NB4 (cell line): ENCODE data around the gene ABCC8.

Source experiments
- DNase-seq: peaks from one replicate; pipeline ENCODE4 v3.0.0; 2010; ENCODE audit warnings: low read depth
- H3K4me3 ChIP-seq: one replicate; pipeline ENCODE4 v1.5.1; 2011; ENCODE audit warnings: mild to moderate bottlenecking, low read depth, low read length, moderate library complexity
- CTCF ChIP-seq: IDR thresholded peaks from one replicate; pipeline ENCODE4 v1.5.1; 2012; ENCODE audit warnings: low read depth, low read length
- MYC ChIP-seq: IDR thresholded peaks from 2 replicates; pipeline ENCODE4 v1.6.1; 2011; ENCODE audit warnings: low read depth, low read length
- POLR2A ChIP-seq: IDR thresholded peaks from 2 replicates; pipeline ENCODE4 v1.6.1; 2011; ENCODE audit warnings: mild to moderate bottlenecking; ENCODE audit not compliant: insufficient read length; ENCODE audit errors: extremely low read depth
- TF ChIP-seq, protein P1 (sequence below): IDR thresholded peaks from 2 replicates; pipeline ENCODE4 v1.6.1; 2011; ENCODE audit warnings: low read depth, low read length

The ABCC8 gene

GRCh38 chr11:17510507-17511206 is 34.0 kb upstream of the ABCC8 start:
- TF ChIP-seq CTCF, result no peak
- no peak for TF ChIP-seq MYC
- TF ChIP-seq, protein P1, sequence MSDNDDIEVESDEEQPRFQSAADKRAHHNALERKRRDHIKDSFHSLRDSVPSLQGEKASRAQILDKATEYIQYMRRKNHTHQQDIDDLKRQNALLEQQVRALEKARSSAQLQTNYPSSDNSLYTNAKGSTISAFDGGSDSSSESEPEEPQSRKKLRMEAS, result no peak
- no peak for TF ChIP-seq POLR2A
- no peak for DNase-seq

GRCh38 chr11:17508791-17509190 is 32.1 kb upstream of the ABCC8 start:
- TF ChIP-seq CTCF, result no peak
- TF ChIP-seq, protein P1, result no peak
- no peak for TF ChIP-seq POLR2A
- no peak for TF ChIP-seq MYC
- no peak overlapping the region for H3K4me3 ChIP-seq
- no peak for DNase-seq

More at GRCh38 chr11:17510507-17511206, 34.0 kb upstream of the ABCC8 start:
- H3K4me3 ChIP-seq, result no peak overlapping the region

DNA sequence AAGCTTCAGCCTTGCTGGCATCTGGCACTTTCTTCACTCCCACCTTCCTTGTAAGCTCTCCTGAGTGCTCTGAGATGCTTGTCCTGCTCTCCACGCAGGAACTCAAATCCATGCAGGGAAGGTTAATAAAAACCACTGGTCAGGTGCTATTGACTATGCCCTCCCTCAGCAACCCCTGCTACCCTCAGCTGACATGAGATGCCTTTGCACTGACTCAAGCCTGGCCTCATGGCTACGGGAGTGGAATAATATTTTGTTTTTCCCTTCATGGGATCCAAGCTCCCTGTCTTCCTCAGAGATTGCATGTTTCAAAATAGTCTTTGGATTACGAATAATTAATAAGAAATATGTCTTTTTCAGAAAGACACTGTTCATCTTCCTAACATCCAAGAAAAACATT is 31.7 kb upstream of the ABCC8 start:
- no peak for TF ChIP-seq POLR2A
- DNase-seq, result no peak

DNA sequence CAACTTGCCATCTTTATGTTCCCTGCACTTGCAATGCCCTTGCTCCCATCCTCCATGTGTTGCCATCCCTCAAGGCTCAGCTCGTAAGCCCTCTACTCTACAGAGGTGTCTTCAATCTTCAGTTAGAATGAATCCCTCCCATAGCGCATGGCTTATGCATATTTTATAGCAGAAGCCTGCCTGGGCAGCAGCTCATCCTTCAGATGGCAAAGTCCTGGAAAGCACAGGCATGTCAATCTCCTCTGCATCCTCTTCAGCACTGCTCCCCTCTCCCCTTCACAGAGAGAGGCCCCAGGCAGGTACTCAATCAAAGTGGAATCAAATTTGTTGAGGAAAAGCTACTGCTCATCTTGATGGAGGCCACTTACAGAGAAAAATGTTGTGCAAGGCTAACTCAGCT is 31.1 kb upstream of the ABCC8 start:
- no peak for DNase-seq
- H3K4me3 ChIP-seq, result no peak overlapping the region
- no peak for TF ChIP-seq POLR2A
- TF ChIP-seq, protein P1, result no peak
- TF ChIP-seq CTCF, result no peak
- no peak for TF ChIP-seq MYC

More for the DNA sequence above, 31.7 kb upstream of the ABCC8 start:
- H3K4me3 ChIP-seq, result no peak overlapping the region

DNA sequence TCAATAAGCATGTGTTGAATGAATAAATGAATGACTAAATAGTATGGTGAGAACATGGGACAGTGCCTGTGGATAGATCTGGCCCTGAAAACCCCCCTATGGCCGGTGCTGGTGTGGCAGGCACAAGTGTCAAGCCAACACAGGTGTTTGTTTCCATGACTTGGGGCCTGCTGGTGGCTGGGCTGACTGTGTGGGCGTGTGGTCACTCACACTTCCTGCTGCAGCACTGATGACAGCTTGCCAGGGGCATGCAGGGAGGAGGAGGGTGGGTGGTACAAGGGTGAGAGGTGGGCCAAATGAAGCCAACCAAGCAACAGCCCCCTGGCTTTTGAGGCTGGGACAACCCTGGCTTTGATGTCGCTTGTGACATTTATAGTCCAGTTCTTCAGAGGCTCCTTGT is 30.3 kb upstream of the ABCC8 start:
- no peak for DNase-seq
- TF ChIP-seq MYC, result no peak
- H3K4me3 ChIP-seq, result no peak overlapping the region

DNA sequence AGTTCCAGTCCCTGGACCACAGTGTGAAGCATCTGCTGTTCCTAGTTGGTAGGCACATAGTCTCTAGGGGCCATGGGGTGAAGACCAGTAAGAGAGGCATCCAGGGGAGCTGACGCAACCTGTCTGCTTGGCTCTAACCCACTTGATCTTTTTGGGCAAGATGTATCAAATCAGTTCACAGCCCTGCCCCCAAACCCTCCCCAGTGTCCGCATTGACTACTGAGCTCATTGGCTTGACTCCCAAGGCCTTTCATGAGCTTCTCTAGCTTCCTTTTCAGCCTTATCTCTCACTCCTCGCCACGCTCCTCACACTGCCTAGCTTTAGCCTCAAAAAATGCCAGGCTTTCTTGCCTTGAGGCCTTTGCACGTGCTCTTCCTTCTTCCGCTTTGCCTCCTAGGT is 29.7 kb upstream of the ABCC8 start:
- no peak overlapping the region for H3K4me3 ChIP-seq
- DNase-seq, result peak; percentile 8
- TF ChIP-seq MYC (no peak), POLR2A (no peak), CTCF (no peak)
- TF ChIP-seq, protein P1, result no peak

GRCh38 chr11:17505146-17505545 is 28.5 kb upstream of the ABCC8 start:
- DNase-seq, result no peak
- H3K4me3 ChIP-seq, result no peak overlapping the region
- TF ChIP-seq POLR2A (no peak), MYC (no peak), CTCF (no peak)
